Measurements from ENCODE around the gene HCFC1R1.

Gene HCFC1R1

DNA sequence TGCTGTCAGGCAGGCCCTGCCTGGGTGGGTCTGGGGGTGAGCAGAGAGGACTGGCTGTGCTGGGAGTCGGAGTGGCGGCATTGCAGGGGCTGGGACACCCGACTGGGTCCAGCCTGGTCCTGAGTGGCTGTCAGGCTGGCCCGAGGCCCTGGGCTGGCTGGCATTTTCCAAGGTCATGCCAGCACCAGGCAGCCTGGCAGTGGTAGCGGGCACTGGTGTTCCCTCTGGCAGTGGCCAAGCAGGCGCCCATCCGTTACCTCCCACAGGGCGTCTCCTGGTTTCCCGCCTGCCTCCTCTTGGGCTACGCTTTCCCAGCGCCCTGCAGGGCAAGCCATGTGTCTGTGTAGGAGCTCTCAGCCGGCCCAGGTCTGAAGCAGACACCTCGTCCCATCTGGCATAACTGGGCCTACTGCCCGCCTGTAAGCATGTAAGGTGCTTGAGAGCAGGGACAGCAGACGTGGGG is 37.8 kb downstream of the HCFC1R1 start:
- TF ChIP-seq, protein P1, sequence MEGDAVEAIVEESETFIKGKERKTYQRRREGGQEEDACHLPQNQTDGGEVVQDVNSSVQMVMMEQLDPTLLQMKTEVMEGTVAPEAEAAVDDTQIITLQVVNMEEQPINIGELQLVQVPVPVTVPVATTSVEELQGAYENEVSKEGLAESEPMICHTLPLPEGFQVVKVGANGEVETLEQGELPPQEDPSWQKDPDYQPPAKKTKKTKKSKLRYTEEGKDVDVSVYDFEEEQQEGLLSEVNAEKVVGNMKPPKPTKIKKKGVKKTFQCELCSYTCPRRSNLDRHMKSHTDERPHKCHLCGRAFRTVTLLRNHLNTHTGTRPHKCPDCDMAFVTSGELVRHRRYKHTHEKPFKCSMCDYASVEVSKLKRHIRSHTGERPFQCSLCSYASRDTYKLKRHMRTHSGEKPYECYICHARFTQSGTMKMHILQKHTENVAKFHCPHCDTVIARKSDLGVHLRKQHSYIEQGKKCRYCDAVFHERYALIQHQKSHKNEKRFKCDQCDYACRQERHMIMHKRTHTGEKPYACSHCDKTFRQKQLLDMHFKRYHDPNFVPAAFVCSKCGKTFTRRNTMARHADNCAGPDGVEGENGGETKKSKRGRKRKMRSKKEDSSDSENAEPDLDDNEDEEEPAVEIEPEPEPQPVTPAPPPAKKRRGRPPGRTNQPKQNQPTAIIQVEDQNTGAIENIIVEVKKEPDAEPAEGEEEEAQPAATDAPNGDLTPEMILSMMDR (IDR thresholded peaks at IDR 0.05), result no peak

DNA sequence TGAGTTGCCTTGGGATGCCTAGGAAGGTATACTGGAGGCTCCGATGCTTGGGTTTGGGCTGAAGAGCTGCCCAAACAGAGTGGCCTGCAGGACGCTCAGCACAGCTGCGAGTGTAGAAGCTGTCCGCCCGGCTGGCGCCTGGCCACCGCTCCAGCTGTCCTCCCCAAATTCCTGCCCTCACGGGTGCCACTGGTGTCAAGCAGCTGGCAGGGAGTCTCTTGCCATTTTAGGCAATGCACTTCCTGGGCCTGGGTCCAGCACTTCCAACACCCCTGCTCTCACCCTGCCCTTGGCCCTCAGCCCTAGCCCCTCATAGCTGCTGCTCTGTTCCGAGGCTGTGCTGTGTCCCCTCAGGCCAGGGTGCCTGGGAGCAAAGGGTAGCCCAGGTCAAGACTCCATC is 38.3 kb downstream of the HCFC1R1 start:
- TF ChIP-seq, protein P1 (IDR thresholded peaks at IDR 0.05), result no peak

DNA sequence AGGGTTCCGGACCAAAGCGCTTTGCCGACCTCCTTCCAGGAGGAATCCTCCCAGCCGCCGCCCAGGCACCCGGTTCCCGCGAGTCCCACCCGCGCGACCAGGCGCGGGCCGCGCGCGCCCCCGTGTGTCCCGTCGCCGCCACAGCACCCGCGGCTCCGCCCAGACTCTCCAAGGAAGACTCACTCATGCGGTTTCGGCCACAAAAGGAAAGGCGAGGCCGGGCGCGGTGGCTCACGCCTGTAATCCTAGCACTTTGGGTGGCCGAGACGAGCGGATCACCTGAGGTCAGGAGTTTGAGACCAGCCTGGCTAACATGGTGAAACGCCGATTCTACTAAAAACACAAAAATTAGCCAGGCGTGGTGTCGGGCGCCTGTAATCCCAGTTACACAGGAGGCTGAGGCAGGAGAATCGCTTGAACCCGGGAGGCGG is 40.0 kb downstream of the HCFC1R1 start:
- TF ChIP-seq, protein P1 (IDR thresholded peaks at IDR 0.05), result peak; percentile 96

DNA sequence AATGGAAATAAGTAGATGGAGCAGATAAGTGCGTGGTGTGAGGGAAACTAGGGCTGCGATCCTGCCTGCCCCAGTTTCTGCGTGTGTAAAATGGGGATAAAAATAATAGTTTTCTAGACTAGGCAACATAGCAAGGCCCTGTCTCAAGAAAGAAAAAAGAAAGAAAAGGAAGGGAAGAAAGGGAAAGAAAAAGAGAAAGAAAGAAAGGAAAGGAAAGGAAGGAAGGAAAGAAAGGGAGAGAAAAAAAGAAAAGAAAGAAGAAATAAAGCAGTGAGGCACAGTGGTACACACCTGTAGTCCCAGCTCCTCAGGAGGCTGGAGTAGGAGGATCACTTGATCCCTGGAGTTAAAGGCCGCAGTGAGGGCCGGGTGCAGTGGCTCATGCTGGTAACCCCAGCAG is 41.3 kb downstream of the HCFC1R1 start:
- TF ChIP-seq, protein P1 (IDR thresholded peaks at IDR 0.05), result no peak

DNA sequence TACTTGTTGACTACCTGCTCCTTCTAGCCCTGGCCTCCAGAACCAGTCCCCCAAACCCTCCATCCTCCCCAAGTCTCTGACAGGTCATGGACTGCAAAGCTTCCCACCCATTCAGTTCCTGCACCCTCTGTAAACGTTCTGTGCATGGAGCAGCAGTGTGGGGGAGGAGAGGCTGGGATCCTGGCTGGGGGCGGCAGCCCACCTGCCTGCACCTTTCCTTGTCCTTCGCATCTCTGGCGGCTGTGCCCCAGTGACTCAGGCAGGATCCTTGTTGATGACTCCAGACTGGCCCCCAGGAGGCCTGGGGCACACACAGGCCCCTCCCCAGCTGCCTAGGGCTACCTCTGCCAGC is 41.9 kb downstream of the HCFC1R1 start:
- TF ChIP-seq, protein P1 (IDR thresholded peaks at IDR 0.05), result no peak

DNA sequence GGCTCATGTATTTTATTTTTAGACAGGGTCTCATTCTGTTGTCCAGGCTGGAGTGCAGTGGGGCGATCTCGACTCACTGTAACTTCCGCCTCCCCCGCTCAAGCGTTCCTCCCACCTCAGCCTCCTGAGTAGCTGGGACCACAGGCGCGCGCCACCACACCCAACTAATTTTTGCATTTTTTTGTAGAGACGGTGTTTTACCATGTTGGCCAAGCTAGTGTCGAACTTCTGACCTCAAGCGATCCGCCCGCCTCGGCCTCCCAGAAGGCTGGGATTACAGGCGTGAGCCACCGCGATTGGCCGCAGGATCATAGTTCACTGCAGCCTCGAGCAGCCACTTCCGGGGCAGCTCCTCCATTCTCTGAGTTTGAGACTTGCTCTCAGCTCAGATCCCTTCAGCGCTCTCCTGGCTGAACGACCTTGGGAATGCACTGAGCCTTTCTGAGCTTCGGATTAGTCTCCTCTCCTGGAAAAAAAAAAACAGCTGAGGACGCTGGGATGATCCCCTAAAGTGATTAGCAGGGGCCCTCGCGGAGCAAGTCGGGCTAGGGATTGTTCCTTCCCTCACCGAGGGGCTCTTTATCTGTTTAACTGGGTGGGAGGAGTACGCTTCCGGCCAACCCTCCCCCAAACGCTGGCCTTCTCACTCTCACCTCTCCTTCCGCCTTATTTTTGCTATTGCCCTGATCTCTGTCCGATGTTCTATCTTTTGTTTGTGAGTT is 42.4 kb downstream of the HCFC1R1 start:
- TF ChIP-seq, protein P1 (IDR thresholded peaks at IDR 0.05), result no peak

DNA sequence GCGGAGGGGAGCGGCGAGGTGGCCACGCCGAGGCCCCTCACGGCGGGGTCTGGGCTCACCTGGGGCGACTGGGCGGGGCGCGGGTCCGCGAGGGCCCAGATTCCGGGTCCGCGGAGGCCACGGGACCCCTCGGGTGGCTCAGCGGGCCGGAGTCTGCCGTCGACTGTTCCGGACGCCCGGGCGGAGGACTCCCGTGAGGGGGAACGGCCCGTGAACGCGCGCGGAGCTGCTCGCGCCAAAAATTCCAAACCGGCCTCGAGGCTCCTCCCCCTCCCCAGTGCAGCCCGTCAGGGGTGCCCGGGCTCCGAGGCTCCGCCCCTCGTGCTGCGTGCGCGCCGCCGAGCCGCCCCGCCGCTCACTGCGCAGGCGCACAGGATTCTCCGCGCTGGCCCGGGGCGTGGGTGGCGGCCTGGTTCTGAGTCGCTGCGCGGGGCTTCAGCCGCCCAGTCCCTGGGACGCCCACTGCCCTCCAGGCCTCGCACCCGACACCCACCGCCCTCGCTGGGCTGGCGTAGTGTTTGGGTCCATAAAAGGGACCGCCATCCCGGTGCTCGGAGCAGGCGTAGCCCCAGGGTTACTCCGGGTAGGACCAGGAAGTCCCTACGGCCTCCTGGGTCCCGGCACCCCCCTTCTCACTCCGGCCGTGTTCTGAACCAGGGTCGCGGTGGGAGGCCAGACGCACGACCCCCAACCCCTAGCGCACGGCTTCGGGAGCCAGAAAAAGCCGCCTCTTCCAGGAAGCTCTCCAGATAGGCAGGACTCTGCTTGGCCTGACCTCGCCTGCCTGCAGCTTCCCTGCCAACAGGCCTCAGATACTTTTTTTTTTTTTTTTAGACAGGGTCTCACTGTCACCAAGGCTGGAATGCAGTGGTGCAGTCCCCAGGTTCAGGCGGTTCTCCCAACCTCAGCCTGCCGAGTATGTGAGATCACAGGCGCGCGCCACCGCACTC is 43.2 kb downstream of the HCFC1R1 start, which contains the start of gene PKMYT1:
PKMYT1 (minus strand) TSS at position 220 of the 950 bp plus-strand sequence. CDS start 789 bp downstream, outside the sequence.
- TF ChIP-seq, protein P1 (IDR thresholded peaks at IDR 0.05), result no peak
